GM21786 (cell line): ENCODE data around the gene RALB.

ENCODE experiments used
- ATAC-seq: cut with Tn5 transposase; IDR thresholded peaks from one replicate; pipeline ENCODE4 v1.9.1; 2021; ENCODE audit not compliant: unreplicated experiment

The RALB gene

GRCh38 chr2:120261387-120262006 lies 8.8 kb downstream of the RALB start:
- peak; percentile 86 for ATAC-seq

GRCh38 chr2:120262150-120262549 lies 9.5 kb downstream of the RALB start:
- no peak for ATAC-seq

- no peak for ATAC-seq
Observed at GRCh38 chr2:120262761-120263428, 10.2 kb downstream of the RALB start.

- peak; percentile 45 for ATAC-seq
Observed at GRCh38 chr2:120265006-120265405, 12.4 kb downstream of the RALB start.

- no peak for ATAC-seq
Observed at GRCh38 chr2:120267348-120267747, 14.7 kb downstream of the RALB start.

GRCh38 chr2:120269076-120269744 lies 16.6 kb downstream of the RALB start:
- ATAC-seq = no peak

- ATAC-seq = no peak
Observed at GRCh38 chr2:120269816-120270215, 17.2 kb downstream of the RALB start.

GRCh38 chr2:120271711-120272379 lies 19.2 kb downstream of the RALB start:
- ATAC-seq = no peak

GRCh38 chr2:120272763-120273481 lies 20.3 kb downstream of the RALB start:
- ATAC-seq = no peak

GRCh38 chr2:120275617-120276400 lies 23.2 kb downstream of the RALB start:
- no peak for ATAC-seq

GRCh38 chr2:120277505-120278205 lies 25.0 kb downstream of the RALB start:
- no peak for ATAC-seq

- ATAC-seq = no peak
Observed at GRCh38 chr2:120278901-120279300, 26.2 kb downstream of the RALB start.

- ATAC-seq = no peak
Observed at GRCh38 chr2:120279708-120280107, 27.1 kb downstream of the RALB start.

- no peak for ATAC-seq
Observed at GRCh38 chr2:120283649-120284048, 31.0 kb downstream of the RALB start.

- no peak for ATAC-seq
Observed at GRCh38 chr2:120285056-120285455, 32.4 kb downstream of the RALB start.

GRCh38 chr2:120287183-120288015 lies 34.7 kb downstream of the RALB start:
- ATAC-seq = peak; percentile 98

GRCh38 chr2:120288016-120288373 lies 35.3 kb downstream of the RALB start:
- ATAC-seq = no peak

- no peak for ATAC-seq
Observed at GRCh38 chr2:120289221-120289906, 36.7 kb downstream of the RALB start.
